Measurements from ENCODE around the gene ANKS1B.

The ANKS1B gene

DNA sequence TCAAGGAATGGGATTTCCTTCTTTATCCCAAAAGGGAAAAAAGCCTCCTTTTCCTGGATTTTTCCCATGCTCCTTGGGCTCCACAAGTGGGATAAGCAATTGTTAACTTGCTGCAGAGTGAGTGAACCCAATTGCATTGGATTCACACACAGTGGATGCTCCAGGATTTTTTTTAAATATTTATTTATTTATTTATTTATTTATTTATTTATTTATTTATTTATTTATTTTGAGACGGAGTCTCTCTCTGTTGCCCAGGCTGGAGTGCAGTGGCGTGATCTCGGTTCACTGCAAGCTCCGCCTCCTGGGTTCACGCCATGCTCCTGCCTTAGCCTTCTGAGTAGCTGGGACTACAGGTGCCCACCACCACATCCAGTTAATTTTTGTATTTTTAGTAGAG, 1027.6 kb downstream of the ANKS1B start (continued):
- TF ChIP-seq ZNF623 (tag by site-specific recombination; IDR thresholded peaks at IDR 0.05) = peak; percentile 25; the same call in 1 of the 2 replicates

DNA sequence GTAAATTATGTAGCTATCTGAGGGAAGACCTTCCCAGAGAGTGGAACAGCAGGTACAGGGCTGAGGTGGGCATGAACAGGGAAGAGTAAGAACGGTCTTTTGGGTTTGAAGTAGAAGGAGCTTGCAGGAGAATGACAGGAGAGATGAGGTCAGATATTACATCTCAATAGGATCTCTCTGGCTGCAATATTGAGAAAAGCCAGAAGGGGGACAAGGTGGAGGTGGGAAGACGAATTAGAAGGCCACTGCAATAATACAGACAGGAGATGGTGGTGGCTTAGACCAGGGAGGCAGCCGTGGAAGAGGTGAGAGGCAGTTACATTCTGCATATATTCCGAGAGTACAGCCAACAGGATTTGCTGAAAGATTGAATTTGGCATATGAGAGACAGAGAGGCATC, 1029.5 kb downstream of the ANKS1B start:
- Histone ChIP-seq H3K9me3 (ENCODE audit: control insufficient read depth, insufficient read depth, low read depth, low read length) (no peaks in the 10 kb centered on the region), H3K4me3 (ENCODE audit: low read depth, low read length) (no peak overlapping the region), H3K36me3 (ENCODE audit: control insufficient read depth in 2 of 2, insufficient read depth in 1 of 2, low read length in 2 of 2) (no peaks in the 10 kb centered on the region), H3K27ac (ENCODE audit: extremely low read depth, low read depth, low read length) (no peak overlapping the region), H3K4me1 (ENCODE audit: control insufficient read depth, insufficient read depth, low read length) (no peaks in the 10 kb centered on the region)
- TF ChIP-seq ZNF654 (tag by site-specific recombination; IDR thresholded peaks at IDR 0.05; ENCODE audit: low read depth) (peak; percentile 19), ZNF843 (tag by site-specific recombination; IDR thresholded peaks at IDR 0.05) (no peak)
- ChIA-PET POLR2A (no interaction called here), CTCF (interaction anchor here (0.6 to 4.5 kb wide), 4 partner anchors 16 to 375 kb away, joined by 3 to 34 read pairs (median 4); no protein-coding TSS in a partner anchor)

DNA sequence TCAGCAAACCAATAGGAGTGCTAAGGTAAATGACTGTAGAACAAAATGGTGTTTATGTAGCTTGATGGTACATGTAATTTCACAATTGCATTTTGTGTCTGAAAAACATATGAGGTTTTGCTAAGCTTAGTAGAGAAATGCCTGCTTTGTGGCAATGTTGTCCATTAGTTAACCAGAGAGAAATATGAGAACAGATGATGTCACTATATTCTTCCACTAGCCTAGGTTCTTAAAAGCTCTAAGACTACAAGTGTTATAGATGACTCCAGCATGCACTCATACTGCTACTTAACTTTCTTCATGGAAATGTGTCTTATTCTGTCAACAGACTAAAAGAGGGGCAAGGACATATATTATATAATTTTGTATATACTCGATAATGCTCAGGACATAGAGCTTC, 1030.2 kb downstream of the ANKS1B start:
- H3K4me1 ChIP-seq (ENCODE audit: control insufficient read depth, insufficient read depth, low read length) = no peaks in the 10 kb centered on the region
- no peaks in the 10 kb centered on the region for H3K36me3 ChIP-seq (ENCODE audit: control insufficient read depth in 2 of 2, insufficient read depth in 1 of 2, low read length in 2 of 2)
- ChIA-PET POLR2A (no interaction called here), CTCF (interaction anchor here (0.6 to 4.5 kb wide), 7 partner anchors 9 to 374 kb away, joined by 3 to 34 read pairs (median 4); no protein-coding TSS in a partner anchor)
- H3K4me3 ChIP-seq (ENCODE audit: low read depth, low read length) = no peak overlapping the region
- TF ChIP-seq ZNF629 (tag by site-specific recombination; IDR thresholded peaks at IDR 0.05) (peak; percentile 82), ZBTB21 (tag by site-specific recombination; IDR thresholded peaks at IDR 0.05) (peak; percentile 57; the same call in 1 of the 2 replicates), SCRT2 (tag by site-specific recombination; IDR thresholded peaks at IDR 0.05) (peak; percentile 28; the same call in 1 of the 2 replicates), ZNF155 (tag by site-specific recombination; IDR thresholded peaks at IDR 0.05) (no peak)
- TF ChIP-seq, protein P1, sequence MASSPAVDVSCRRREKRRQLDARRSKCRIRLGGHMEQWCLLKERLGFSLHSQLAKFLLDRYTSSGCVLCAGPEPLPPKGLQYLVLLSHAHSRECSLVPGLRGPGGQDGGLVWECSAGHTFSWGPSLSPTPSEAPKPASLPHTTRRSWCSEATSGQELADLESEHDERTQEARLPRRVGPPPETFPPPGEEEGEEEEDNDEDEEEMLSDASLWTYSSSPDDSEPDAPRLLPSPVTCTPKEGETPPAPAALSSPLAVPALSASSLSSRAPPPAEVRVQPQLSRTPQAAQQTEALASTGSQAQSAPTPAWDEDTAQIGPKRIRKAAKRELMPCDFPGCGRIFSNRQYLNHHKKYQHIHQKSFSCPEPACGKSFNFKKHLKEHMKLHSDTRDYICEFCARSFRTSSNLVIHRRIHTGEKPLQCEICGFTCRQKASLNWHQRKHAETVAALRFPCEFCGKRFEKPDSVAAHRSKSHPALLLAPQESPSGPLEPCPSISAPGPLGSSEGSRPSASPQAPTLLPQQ (tag by site-specific recombination; IDR thresholded peaks at IDR 0.05) = no peak
- TF ChIP-seq, protein P2, sequence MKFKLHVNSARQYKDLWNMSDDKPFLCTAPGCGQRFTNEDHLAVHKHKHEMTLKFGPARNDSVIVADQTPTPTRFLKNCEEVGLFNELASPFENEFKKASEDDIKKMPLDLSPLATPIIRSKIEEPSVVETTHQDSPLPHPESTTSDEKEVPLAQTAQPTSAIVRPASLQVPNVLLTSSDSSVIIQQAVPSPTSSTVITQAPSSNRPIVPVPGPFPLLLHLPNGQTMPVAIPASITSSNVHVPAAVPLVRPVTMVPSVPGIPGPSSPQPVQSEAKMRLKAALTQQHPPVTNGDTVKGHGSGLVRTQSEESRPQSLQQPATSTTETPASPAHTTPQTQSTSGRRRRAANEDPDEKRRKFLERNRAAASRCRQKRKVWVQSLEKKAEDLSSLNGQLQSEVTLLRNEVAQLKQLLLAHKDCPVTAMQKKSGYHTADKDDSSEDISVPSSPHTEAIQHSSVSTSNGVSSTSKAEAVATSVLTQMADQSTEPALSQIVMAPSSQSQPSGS (tag by site-specific recombination; IDR thresholded peaks at IDR 0.05; ENCODE audit: low read depth) = peak; percentile 90
- H3K27ac ChIP-seq (ENCODE audit: extremely low read depth, low read depth, low read length) = no peak overlapping the region
- no peaks in the 10 kb centered on the region for H3K9me3 ChIP-seq (ENCODE audit: control insufficient read depth, insufficient read depth, low read depth, low read length)

DNA sequence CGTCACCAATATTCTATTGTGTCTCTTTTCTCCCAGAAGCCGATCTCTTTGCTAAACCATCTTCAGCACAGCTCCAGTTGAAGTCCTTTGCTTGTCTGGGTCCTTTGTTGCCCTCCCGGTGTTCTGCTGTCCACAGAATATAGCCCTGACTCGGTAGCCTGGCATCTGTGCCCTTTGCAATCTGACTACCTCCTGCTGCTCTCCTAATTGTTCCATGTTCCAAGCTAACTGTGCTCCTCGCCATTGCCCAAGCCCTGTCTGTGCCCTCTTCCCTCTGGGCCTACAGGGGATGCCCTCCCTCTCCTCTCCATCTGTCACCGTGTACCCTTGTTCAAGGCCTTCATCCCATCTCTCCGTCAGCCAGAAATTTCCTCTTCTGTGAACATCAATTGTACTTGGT, 1033.3 kb downstream of the ANKS1B start:
- Histone ChIP-seq H3K4me3 (ENCODE audit: low read depth, low read length) (no peak overlapping the region), H3K4me1 (ENCODE audit: control insufficient read depth, insufficient read depth, low read length) (no peaks in the 10 kb centered on the region), H3K36me3 (ENCODE audit: control insufficient read depth in 2 of 2, insufficient read depth in 1 of 2, low read length in 2 of 2) (no peaks in the 10 kb centered on the region), H3K27ac (ENCODE audit: extremely low read depth, low read depth, low read length) (no peak overlapping the region), H3K9me3 (ENCODE audit: control insufficient read depth, insufficient read depth, low read depth, low read length) (no peaks in the 10 kb centered on the region)
- CTCF ChIA-PET = interaction anchor here (1.1 to 1.7 kb wide), 2 partner anchors 12 to 47 kb away, joined by 3 to 6 read pairs; no protein-coding TSS in a partner anchor
- TF ChIP-seq, protein P2 (tag by site-specific recombination; IDR thresholded peaks at IDR 0.05; ENCODE audit: low read depth) = no peak
- TF ChIP-seq ZNF530 (tag by site-specific recombination; IDR thresholded peaks at IDR 0.05; ENCODE audit: low read depth) (no peak), ZNF48 (tag by site-specific recombination; IDR thresholded peaks at IDR 0.05) (no peak), ZNF473 (tag by site-specific recombination; IDR thresholded peaks at IDR 0.05) (no peak), ZNF660 (tag by site-specific recombination; IDR thresholded peaks at IDR 0.05) (no peak), OVOL3 (tag by site-specific recombination; IDR thresholded peaks at IDR 0.05) (no peak), ZNF600 (tag by site-specific recombination; IDR thresholded peaks at IDR 0.05) (no peak), ZNF391 (tag by site-specific recombination; IDR thresholded peaks at IDR 0.05; ENCODE audit: borderline replicate concordance, low read depth) (no peak), ZNF169 (tag by site-specific recombination; IDR thresholded peaks at IDR 0.05) (no peak)
- TF ChIP-seq, protein P3, sequence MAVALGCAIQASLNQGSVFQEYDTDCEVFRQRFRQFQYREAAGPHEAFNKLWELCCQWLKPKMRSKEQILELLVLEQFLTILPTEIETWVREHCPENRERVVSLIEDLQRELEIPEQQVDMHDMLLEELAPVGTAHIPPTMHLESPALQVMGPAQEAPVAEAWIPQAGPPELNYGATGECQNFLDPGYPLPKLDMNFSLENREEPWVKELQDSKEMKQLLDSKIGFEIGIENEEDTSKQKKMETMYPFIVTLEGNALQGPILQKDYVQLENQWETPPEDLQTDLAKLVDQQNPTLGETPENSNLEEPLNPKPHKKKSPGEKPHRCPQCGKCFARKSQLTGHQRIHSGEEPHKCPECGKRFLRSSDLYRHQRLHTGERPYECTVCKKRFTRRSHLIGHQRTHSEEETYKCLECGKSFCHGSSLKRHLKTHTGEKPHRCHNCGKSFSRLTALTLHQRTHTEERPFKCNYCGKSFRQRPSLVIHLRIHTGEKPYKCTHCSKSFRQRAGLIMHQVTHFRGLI (tag by site-specific recombination; IDR thresholded peaks at IDR 0.05) = no peak
- TF ChIP-seq, protein P4, sequence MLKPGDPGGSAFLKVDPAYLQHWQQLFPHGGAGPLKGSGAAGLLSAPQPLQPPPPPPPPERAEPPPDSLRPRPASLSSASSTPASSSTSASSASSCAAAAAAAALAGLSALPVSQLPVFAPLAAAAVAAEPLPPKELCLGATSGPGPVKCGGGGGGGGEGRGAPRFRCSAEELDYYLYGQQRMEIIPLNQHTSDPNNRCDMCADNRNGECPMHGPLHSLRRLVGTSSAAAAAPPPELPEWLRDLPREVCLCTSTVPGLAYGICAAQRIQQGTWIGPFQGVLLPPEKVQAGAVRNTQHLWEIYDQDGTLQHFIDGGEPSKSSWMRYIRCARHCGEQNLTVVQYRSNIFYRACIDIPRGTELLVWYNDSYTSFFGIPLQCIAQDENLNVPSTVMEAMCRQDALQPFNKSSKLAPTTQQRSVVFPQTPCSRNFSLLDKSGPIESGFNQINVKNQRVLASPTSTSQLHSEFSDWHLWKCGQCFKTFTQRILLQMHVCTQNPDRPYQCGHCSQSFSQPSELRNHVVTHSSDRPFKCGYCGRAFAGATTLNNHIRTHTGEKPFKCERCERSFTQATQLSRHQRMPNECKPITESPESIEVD (tag by site-specific recombination; IDR thresholded peaks at IDR 0.05) = no peak
- TF ChIP-seq, protein P5, sequence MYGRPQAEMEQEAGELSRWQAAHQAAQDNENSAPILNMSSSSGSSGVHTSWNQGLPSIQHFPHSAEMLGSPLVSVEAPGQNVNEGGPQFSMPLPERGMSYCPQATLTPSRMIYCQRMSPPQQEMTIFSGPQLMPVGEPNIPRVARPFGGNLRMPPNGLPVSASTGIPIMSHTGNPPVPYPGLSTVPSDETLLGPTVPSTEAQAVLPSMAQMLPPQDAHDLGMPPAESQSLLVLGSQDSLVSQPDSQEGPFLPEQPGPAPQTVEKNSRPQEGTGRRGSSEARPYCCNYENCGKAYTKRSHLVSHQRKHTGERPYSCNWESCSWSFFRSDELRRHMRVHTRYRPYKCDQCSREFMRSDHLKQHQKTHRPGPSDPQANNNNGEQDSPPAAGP (tag by site-specific recombination; IDR thresholded peaks at IDR 0.05) = no peak
- POLR2A ChIA-PET = no interaction called here

Data from HEK293 (cell line).